Lower lobe of right lung (tissue), 2 donors: ENCODE data around the gene RAB6B. TPM values are rescaled to one million over a fixed set of nuclear protein-coding genes. Genes with fewer than 3 reads are reported as not detected.

ENCODE experiments used
- ATAC-seq, 2 donors: fragments of 200-7000 bp; cut with Tn5 transposase; one replicate each; pipeline ENCODE4 v1.9.1; 2020 to 2022; ENCODE audit warnings: mild to moderate bottlenecking in 2 of 2, moderate library complexity in 2 of 2
- DNase-seq: peaks from one replicate; pipeline ENCODE4 v3.0.0-alpha.2; 2020
- H3K27ac ChIP-seq: fragments of 200-600 bp; one replicate; pipeline ENCODE4 v1.8.0; 2022
- H3K27me3 ChIP-seq: fragments of 200-600 bp; one replicate; pipeline ENCODE4 v1.8.0; 2022; ENCODE audit warnings: low read depth
- H3K36me3 ChIP-seq: fragments of 200-600 bp; one replicate; pipeline ENCODE4 v1.8.0; 2022; ENCODE audit warnings: mild to moderate bottlenecking
- H3K4me1 ChIP-seq: fragments of 200-600 bp; one replicate; pipeline ENCODE4 v1.8.0; 2022
- H3K4me3 ChIP-seq: fragments of 200-600 bp; one replicate; pipeline ENCODE4 v1.8.0; 2022; ENCODE audit warnings: mild to moderate bottlenecking
- H3K9me3 ChIP-seq: fragments of 200-600 bp; one replicate; pipeline ENCODE4 v1.8.0; 2022
- intact Hi-C: fragments of 100-400 bp; cut with DNase I; formaldehyde crosslinking; loops from one replicate; pipeline ENCODE4 v1.11.0; 2022
- total RNA-seq: library from RNA; stranded (reverse); fragmentation: NEBNext Ultra II Directional; extraction: Animal tissue kit (Norgen Biotek cat#: 25700); gene quantifications from one replicate; pipeline ENCODE4 v1.2.1, GENCODE V29; 2021
- TF ChIP-seq, protein P1 (sequence below): fragments of 200-600 bp; IDR thresholded peaks from one replicate; pipeline ENCODE4 v1.8.0; 2022; ENCODE audit warnings: antibody characterized with exemption, mild to moderate bottlenecking
- donor health status: DM: no; HTN: yes; CAD: no; lungs with severe emphysema.

RAB6B gene
- total RNA-seq, 1 donor from 2014 or later: 5.5 TPM

DNA sequence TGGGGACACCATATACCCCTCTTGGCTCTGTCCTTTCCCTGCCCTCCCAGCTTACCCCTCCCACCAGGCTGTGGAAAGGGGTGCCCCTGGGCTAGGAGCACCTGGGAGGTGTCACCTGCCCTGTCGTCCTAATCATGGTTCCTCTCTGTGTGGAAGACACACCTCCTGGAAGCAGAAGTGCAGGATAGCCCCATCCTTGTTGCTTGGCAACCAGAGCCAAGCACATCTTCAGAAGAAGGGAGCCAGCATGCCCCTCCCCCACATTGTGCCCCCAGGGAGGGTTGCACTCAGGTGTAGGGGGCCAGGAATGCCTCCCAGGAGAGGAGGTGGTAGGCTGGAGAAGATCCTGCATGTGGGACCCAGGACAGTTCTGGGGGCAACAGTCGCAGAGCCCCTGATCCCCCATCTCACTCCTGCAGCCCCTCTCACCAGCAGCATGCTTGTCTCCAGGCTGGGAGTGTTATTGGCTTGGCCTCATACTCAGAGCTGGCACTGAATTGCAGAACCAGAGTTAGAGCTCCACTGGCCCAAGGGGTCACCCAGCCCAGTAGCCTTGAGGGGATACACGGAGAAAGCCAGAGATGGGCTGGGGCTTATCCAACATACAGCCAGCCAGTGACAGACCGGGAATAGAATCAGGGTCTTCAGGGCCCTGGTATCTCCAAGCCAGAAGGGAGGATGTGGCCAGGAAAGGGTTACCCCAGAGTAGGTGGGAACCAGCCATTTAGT is 8.4 kb downstream of the RAB6B start:
- Histone ChIP-seq H3K27ac (no peak overlapping the region), H3K27me3 (no peaks in the 10 kb centered on the region), H3K4me1 (no peaks in the 10 kb centered on the region), H3K36me3 (no peaks in the 10 kb centered on the region), H3K9me3 (no peaks in the 10 kb centered on the region), H3K4me3 (no peak overlapping the region)
- ATAC-seq (no peak), DNase-seq (peak; percentile 25)
- TF ChIP-seq, protein P1, sequence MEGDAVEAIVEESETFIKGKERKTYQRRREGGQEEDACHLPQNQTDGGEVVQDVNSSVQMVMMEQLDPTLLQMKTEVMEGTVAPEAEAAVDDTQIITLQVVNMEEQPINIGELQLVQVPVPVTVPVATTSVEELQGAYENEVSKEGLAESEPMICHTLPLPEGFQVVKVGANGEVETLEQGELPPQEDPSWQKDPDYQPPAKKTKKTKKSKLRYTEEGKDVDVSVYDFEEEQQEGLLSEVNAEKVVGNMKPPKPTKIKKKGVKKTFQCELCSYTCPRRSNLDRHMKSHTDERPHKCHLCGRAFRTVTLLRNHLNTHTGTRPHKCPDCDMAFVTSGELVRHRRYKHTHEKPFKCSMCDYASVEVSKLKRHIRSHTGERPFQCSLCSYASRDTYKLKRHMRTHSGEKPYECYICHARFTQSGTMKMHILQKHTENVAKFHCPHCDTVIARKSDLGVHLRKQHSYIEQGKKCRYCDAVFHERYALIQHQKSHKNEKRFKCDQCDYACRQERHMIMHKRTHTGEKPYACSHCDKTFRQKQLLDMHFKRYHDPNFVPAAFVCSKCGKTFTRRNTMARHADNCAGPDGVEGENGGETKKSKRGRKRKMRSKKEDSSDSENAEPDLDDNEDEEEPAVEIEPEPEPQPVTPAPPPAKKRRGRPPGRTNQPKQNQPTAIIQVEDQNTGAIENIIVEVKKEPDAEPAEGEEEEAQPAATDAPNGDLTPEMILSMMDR: no peak
- intact Hi-C loops: no loop called here

DNA sequence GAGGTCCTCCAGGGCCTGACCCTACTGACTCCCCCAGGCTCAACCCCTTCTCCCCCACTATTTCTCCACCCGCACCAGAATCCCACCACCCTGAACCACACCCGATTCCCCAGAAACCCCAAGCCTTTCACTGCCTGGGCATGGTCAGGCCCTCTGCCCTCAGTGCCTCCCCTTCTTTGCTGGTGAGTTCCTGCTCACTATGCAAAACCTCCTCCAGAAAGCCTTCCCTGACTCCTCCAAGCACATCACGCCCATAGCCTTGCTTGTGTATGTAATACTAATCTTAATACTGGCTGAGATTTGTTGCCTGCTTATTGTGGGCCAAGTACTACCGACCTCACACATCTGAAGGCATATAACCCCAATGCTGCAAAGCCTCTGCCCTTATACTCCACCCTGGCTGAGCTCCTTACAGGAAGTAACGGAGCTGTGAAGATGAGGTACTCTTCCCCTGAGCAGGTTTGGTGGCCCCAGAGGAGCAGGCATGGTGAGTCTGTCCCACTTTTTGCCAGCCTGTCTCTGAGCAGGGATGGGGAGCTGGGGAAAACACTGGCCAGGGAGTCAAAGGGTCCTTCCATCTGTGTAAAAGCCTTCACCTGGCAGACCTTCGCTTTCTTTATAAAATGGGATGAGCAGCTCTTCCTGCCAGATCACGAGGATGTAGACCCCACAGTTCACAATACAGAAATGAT is 9.5 kb downstream of the RAB6B start:
- Histone ChIP-seq H3K27me3 (no peaks in the 10 kb centered on the region), H3K36me3 (no peaks in the 10 kb centered on the region), H3K9me3 (no peaks in the 10 kb centered on the region), H3K27ac (no peak overlapping the region), H3K4me3 (no peak overlapping the region), H3K4me1 (no peaks in the 10 kb centered on the region)
- intact Hi-C loops: no loop called here
- DNase-seq (no peak), ATAC-seq (no peak)
- TF ChIP-seq, protein P1: no peak

DNA sequence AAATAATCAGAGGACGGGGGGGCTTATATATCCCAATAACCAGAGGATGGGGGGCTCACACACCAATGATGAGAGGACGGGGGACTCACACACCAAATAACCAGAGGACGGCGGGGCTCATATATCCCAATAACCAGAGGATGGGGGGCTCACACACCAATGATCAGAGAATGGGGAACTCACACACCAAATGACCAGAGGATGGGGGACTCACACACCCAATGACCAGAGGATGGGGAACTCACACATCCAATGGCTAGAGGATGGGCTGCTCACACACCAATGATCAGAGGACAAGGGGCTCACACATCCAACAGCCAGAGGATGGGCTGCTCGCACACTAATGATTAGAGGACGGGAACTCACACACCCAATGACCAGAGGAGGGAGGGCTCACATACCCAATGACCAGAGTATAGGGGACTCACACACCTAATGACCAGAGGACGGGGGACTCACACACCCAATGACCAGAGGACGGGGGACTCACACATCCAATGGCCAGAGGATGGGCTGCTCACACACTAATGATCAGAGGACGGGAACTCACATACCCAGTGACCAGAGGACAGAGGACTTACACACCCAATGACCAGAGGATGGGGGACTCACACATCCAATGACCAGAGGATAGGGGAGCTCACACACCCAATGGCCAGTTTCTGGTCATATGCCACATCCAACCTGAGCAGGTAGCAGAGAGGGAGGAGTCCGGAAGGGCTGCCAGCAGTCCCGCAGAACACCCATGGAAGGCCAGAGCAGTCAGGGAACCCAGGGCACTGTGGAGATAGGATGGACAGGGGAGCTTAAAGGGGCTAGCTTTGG is 10.6 kb downstream of the RAB6B start:
- Histone ChIP-seq H3K27ac (no peak overlapping the region), H3K4me3 (no peak overlapping the region), H3K9me3 (no peaks in the 10 kb centered on the region), H3K36me3 (no peaks in the 10 kb centered on the region), H3K4me1 (no peaks in the 10 kb centered on the region), H3K27me3 (no peaks in the 10 kb centered on the region)
- ATAC-seq (no peak), DNase-seq (no peak)
- intact Hi-C loops: no loop called here
- TF ChIP-seq, protein P1: no peak

DNA sequence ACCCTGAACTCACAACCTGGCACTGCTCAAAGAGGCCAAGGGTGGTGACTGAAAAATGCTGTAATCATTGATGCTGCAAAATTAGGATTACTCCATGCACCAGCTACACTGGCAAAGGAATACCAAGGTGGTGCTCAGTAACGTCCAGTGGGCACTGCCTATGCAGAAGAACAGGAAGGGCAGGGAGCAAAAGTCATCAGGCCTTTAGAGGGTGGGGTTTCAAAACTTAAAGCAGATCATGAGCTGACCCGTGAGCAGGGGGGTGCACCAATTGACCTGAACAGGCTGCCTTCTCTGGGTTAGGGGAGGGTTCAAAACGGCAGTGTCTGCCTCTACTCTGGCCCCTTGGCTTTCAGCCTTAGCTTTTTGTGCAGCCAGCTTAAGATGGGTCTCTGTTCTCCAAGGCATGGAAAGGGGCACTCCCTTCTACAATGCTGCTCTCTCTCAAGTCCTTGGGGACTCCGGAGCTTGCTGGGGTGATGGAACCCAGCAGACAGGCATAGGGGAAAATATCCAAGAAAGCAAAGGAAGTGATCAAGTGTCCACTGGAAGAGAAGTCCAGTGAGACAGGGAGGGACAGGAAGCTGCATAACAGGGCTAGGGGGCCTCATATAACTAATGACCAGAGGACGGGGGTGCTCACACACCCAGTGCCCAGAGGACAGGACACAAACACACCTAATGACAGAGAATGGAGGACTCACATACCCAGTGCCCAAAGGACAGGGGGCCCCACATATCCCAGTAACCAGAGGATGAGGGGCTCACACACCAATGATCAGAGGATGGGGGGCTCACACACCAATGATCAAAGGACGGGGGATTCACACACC is 11.4 kb downstream of the RAB6B start:
- no peaks in the 10 kb centered on the region for H3K36me3 ChIP-seq
- no peaks in the 10 kb centered on the region for H3K27me3 ChIP-seq
- H3K4me1 ChIP-seq: no peaks in the 10 kb centered on the region
- intact Hi-C loops: no loop called here
- DNase-seq (no peak), ATAC-seq (no peak)
- TF ChIP-seq, protein P1: no peak
- H3K9me3 ChIP-seq: no peaks in the 10 kb centered on the region
- no peak overlapping the region for H3K27ac ChIP-seq
- H3K4me3 ChIP-seq: no peak overlapping the region

- no peak for DNase-seq
- H3K4me3 ChIP-seq: no peak overlapping the region
- no peak overlapping the region for H3K27ac ChIP-seq
- H3K36me3 ChIP-seq: no peaks in the 10 kb centered on the region
- TF ChIP-seq, protein P1: no peak
- H3K4me1 ChIP-seq: no peaks in the 10 kb centered on the region
- H3K27me3 ChIP-seq: no peaks in the 10 kb centered on the region
- no peak for ATAC-seq
- peaks cover 3% of the 10 kb centered on the region for H3K9me3 ChIP-seq
- intact Hi-C loops: no loop called here
Observed at GRCh38 chr3:133883641-133884040, 12.0 kb downstream of the RAB6B start.
